Uterus (tissue), 2 donors: ENCODE results near the gene NHLRC2.

Experiments
- CTCF ChIP-seq, 4 experiments: fragments of 200-600 bp in 2 of 4; fragments of 450-650 bp in 2 of 4; sonication (generic) in 2 of 4; IDR thresholded peaks; one replicate each; pipeline ENCODE4 v1.5.1; 2016 to 2019; ENCODE audit warnings: antibody characterized with exemption in 4 of 4, mild to moderate bottlenecking in 2 of 4, moderate library complexity in 1 of 4
- POLR2A ChIP-seq, 2 donors: fragments of 450-650 bp; IDR thresholded peaks; one replicate each; pipeline ENCODE4 v1.6.1; 2016; ENCODE audit warnings: antibody characterized with exemption in 2 of 2, mild to moderate bottlenecking in 1 of 2, moderate library complexity in 1 of 2

- TF ChIP-seq CTCF (IDR thresholded peaks at IDR 0.05) (no peak), POLR2A (IDR thresholded peaks at IDR 0.05) (no peak)
Observed at GRCh38 chr10:113866551-113867394, 12.3 kb downstream of the NHLRC2 start.
